A549 (cell line): ENCODE measurements around the gene PCDHGA7.

Source experiments
- TF ChIP-seq, protein P1 (sequence below): fragments of >200 bp; sonication (Bioruptor Twin); formaldehyde crosslinking; IDR thresholded peaks from 3 replicates; pipeline ENCODE4 v1.5.1; 2016
- TF ChIP-seq, protein P2 (sequence below): fragments of 450-650 bp; IDR thresholded peaks from 2 replicates; pipeline ENCODE4 v1.6.1; 2014; ENCODE audit warnings: antibody characterized with exemption
- TF ChIP-seq, protein P3 (sequence below): fragments of 200-600 bp; sonication (generic); IDR thresholded peaks from 2 replicates; pipeline ENCODE4 v1.6.1; 2016; ENCODE audit warnings: antibody characterized with exemption, mild to moderate bottlenecking, moderate library complexity

DNA sequence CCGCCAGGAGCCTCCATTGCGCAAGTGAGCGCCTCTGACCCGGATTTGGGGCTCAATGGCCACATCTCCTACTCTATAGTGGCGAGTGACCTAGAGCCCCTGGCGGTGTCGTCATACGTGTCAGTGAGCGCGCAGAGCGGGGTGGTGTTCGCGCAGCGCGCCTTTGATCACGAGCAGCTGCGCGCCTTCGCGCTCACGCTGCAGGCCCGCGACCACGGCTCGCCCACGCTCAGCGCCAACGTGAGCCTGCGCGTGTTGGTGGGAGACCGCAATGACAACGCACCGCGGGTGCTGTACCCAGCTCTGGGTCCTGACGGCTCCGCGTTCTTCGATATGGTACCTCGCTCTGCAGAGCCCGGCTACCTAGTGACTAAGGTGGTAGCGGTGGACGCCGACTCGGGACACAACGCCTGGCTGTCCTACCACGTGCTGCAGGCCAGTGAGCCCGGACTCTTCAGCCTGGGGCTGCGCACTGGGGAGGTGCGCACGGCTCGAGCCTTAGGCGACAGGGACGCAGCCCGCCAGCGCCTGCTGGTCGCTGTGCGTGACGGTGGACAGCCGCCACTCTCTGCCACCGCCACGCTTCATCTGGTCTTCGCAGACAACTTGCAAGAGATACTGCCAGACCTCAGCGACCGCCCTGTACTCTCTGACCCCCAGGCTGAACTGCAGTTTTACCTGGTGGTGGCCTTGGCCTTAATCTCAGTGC lies 27.2 kb downstream of the PCDHGA7 start:
- TF ChIP-seq, protein P1, sequence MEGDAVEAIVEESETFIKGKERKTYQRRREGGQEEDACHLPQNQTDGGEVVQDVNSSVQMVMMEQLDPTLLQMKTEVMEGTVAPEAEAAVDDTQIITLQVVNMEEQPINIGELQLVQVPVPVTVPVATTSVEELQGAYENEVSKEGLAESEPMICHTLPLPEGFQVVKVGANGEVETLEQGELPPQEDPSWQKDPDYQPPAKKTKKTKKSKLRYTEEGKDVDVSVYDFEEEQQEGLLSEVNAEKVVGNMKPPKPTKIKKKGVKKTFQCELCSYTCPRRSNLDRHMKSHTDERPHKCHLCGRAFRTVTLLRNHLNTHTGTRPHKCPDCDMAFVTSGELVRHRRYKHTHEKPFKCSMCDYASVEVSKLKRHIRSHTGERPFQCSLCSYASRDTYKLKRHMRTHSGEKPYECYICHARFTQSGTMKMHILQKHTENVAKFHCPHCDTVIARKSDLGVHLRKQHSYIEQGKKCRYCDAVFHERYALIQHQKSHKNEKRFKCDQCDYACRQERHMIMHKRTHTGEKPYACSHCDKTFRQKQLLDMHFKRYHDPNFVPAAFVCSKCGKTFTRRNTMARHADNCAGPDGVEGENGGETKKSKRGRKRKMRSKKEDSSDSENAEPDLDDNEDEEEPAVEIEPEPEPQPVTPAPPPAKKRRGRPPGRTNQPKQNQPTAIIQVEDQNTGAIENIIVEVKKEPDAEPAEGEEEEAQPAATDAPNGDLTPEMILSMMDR: no peak
- TF ChIP-seq, protein P2, sequence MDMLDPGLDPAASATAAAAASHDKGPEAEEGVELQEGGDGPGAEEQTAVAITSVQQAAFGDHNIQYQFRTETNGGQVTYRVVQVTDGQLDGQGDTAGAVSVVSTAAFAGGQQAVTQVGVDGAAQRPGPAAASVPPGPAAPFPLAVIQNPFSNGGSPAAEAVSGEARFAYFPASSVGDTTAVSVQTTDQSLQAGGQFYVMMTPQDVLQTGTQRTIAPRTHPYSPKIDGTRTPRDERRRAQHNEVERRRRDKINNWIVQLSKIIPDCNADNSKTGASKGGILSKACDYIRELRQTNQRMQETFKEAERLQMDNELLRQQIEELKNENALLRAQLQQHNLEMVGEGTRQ: no peak
- TF ChIP-seq, protein P3, sequence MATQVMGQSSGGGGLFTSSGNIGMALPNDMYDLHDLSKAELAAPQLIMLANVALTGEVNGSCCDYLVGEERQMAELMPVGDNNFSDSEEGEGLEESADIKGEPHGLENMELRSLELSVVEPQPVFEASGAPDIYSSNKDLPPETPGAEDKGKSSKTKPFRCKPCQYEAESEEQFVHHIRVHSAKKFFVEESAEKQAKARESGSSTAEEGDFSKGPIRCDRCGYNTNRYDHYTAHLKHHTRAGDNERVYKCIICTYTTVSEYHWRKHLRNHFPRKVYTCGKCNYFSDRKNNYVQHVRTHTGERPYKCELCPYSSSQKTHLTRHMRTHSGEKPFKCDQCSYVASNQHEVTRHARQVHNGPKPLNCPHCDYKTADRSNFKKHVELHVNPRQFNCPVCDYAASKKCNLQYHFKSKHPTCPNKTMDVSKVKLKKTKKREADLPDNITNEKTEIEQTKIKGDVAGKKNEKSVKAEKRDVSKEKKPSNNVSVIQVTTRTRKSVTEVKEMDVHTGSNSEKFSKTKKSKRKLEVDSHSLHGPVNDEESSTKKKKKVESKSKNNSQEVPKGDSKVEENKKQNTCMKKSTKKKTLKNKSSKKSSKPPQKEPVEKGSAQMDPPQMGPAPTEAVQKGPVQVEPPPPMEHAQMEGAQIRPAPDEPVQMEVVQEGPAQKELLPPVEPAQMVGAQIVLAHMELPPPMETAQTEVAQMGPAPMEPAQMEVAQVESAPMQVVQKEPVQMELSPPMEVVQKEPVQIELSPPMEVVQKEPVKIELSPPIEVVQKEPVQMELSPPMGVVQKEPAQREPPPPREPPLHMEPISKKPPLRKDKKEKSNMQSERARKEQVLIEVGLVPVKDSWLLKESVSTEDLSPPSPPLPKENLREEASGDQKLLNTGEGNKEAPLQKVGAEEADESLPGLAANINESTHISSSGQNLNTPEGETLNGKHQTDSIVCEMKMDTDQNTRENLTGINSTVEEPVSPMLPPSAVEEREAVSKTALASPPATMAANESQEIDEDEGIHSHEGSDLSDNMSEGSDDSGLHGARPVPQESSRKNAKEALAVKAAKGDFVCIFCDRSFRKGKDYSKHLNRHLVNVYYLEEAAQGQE: no peak
